GM23338 (cell line): Measurements from ENCODE around the gene IL7R. TPM values are rescaled to one million over a fixed set of nuclear protein-coding genes. Genes with fewer than 3 reads are reported as not detected.

Source experiments
- ATAC-seq: fragments of 200-7000 bp; cut with Tn5 transposase; 3 replicates; pipeline ENCODE4 v1.9.1; 2020
- DNase-seq: peaks from one replicate; pipeline ENCODE4 v3.0.0-alpha.2; 2015; ENCODE audit warnings: low spot score
- H2AFZ ChIP-seq: fragments of 200-600 bp; sonication (generic); 2 replicates; pipeline ENCODE4 v1.8.0; 2016; ENCODE audit warnings: antibody characterized with exemption, mild to moderate bottlenecking, moderate library complexity
- H3F3A ChIP-seq: fragments of 200-600 bp; sonication (generic); replicated peaks from 2 replicates; pipeline ENCODE4 v1.8.0; 2017; ENCODE audit warnings: antibody characterized with exemption, mixed run types, low read depth
- H3K27ac ChIP-seq: fragments of 200-600 bp; sonication (generic); 2 replicates; pipeline ENCODE4 v1.6.1; 2016; ENCODE audit warnings: low read depth
- H3K27me3 ChIP-seq: fragments of 200-600 bp; sonication (generic); 2 replicates; pipeline ENCODE4 v1.8.0; 2016; ENCODE audit warnings: mild to moderate bottlenecking, mixed run types, moderate library complexity; ENCODE audit not compliant: insufficient read depth
- H3K36me3 ChIP-seq: fragments of 200-600 bp; sonication (generic); 2 replicates; pipeline ENCODE4 v1.8.0; 2016; ENCODE audit warnings: mild to moderate bottlenecking; ENCODE audit not compliant: insufficient read depth
- H3K4me1 ChIP-seq: fragments of 200-600 bp; sonication (generic); 2 replicates; pipeline ENCODE4 v1.8.0; 2016; ENCODE audit warnings: mild to moderate bottlenecking, moderate library complexity; ENCODE audit not compliant: insufficient read depth
- H3K4me2 ChIP-seq: fragments of 200-600 bp; sonication (generic); 2 replicates; pipeline ENCODE4 v1.7.1; 2017; ENCODE audit warnings: mixed run types
- H3K4me3 ChIP-seq: fragments of 200-600 bp; sonication (generic); 2 replicates; pipeline ENCODE4 v1.6.1; 2016; ENCODE audit warnings: mixed run types
- H3K79me2 ChIP-seq: fragments of 200-600 bp; sonication (generic); replicated peaks from 2 replicates; pipeline ENCODE4 v1.8.0; 2017; ENCODE audit warnings: mild to moderate bottlenecking; ENCODE audit not compliant: insufficient read depth
- H3K9me2 ChIP-seq: fragments of 200-600 bp; sonication (generic); 2 replicates; pipeline ENCODE4 v1.8.0; 2017; ENCODE audit not compliant: insufficient read depth
- H4K20me1 ChIP-seq: fragments of 200-600 bp; sonication (generic); replicated peaks from 2 replicates; pipeline ENCODE4 v1.8.0; 2017; ENCODE audit warnings: mild to moderate bottlenecking; ENCODE audit not compliant: insufficient read depth
- H3K27ac Mint-ChIP-seq: 2 replicates; pipeline ENCODE4 v1.8.0; 2020; ENCODE audit warnings: inconsistent platforms, mild to moderate bottlenecking, moderate library complexity, mixed read lengths
- H3K27me3 Mint-ChIP-seq: 3 replicates; pipeline ENCODE4 v1.8.0; 2022; ENCODE audit warnings: low read depth, mild to moderate bottlenecking, moderate library complexity, mixed read lengths, inconsistent platforms; ENCODE audit not compliant: insufficient read depth, poor library complexity
- H3K36me3 Mint-ChIP-seq: 3 replicates; pipeline ENCODE4 v1.8.0; 2021; ENCODE audit warnings: low read depth, mild to moderate bottlenecking, inconsistent platforms, moderate library complexity, mixed read lengths
- H3K4me1 Mint-ChIP-seq: 3 replicates; pipeline ENCODE4 v1.8.0; 2020; ENCODE audit warnings: mild to moderate bottlenecking, inconsistent platforms, mixed read lengths
- H3K4me3 Mint-ChIP-seq: 3 replicates; pipeline ENCODE4 v1.8.0; 2021; ENCODE audit warnings: moderate library complexity, mild to moderate bottlenecking, inconsistent platforms, mixed read lengths
- H3K9me3 Mint-ChIP-seq: 3 replicates; pipeline ENCODE4 v1.8.0; 2020; ENCODE audit warnings: moderate library complexity, mild to moderate bottlenecking, inconsistent platforms, mixed read lengths
- CREB1 ChIP-seq: fragments of 250-450 bp; sonication (Bioruptor Pico); IDR thresholded peaks from 2 replicates; pipeline ENCODE4 v1.5.0; 2020; ENCODE audit warnings: low read depth, mild to moderate bottlenecking, moderate library complexity
- EZH2 ChIP-seq: fragments of 200-600 bp; sonication (generic); IDR thresholded peaks from one replicate; pipeline ENCODE4 v1.8.0; 2017; ENCODE audit warnings: antibody characterized with exemption, mild to moderate bottlenecking, low read depth; ENCODE audit not compliant: unreplicated experiment
- EZH2phosphoT487 ChIP-seq: fragments of 200-600 bp; sonication (generic); IDR thresholded peaks from one replicate; pipeline ENCODE4 v1.8.1; 2018; ENCODE audit warnings: antibody characterized with exemption; ENCODE audit not compliant: unreplicated experiment
- NANOG ChIP-seq: IDR thresholded peaks from 2 replicates; pipeline ENCODE4 v1.6.1; 2016; ENCODE audit warnings: antibody characterized with exemption, borderline replicate concordance
- POLR2AphosphoS5 ChIP-seq: IDR thresholded peaks from 2 replicates; pipeline ENCODE4 v1.6.1; 2016; ENCODE audit warnings: antibody characterized with exemption, low read depth
- STAT1 ChIP-seq: IDR thresholded peaks from one replicate; pipeline ENCODE4 v1.6.1; 2016; ENCODE audit warnings: antibody characterized with exemption; ENCODE audit not compliant: unreplicated experiment
- ZNF114 ChIP-seq: fragments of 250-450 bp; sonication (Bioruptor Pico); IDR thresholded peaks from 2 replicates; pipeline ENCODE4 v1.5.0; 2020; ENCODE audit warnings: mild to moderate bottlenecking, moderate library complexity
- polyA plus RNA-seq: library from polyadenylated mRNA; unstranded; fragments of >200 nt; fragmentation: Nextera tagmentation; extraction: Ambion mirVana; gene quantifications from 2 replicates; pipeline ENCODE4 v1.2.1, GENCODE V29; 2016
- total RNA-seq: library from RNA; depleted of rRNA; stranded (reverse); fragments of >200 nt; shearing (Covaris generic); gene quantifications from 2 replicates; pipeline ENCODE4 v1.2.3, GENCODE V29; 2014
- TF ChIP-seq, protein P1 (sequence below): IDR thresholded peaks from one replicate; pipeline ENCODE4 v1.6.1; 2018; ENCODE audit warnings: antibody characterized with exemption; ENCODE audit not compliant: unreplicated experiment

The IL7R gene
- total and polyA plus RNA-seq, 2 experiments from 2014 or later = not detected

DNA sequence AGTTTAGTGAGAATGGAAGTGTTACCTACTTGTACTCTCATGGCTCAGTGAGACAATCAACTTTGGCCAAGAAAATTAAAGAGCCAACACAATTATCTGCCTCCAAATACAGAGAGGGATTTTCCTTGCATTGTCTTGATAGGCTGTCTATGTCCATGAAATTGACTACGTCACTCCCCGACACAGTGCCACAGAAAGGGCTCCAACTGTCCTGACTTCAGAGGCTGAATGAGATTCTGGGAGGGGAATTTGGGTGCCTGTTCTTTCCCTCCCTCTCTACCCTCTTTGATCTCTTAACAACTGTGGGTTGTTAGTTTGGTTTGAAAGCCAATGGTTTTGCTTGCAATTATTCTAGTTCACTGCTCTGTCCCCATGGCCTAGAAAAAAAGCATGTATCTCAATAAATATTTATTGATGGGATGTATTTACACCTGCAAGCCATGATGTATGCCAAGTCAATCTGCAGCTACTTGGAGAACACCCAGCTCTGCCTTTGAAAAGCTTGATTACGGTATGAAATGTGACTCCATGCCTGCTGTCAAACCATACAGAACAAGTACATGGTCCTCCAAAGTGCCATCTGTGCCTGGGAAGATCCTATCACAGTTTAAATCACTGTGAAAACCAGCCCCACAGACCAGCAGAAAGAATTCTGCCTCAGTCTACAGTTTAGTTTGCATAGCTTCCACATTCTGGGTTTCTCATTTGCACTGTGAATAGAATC is 44.4 kb downstream of the IL7R start:
- Histone ChIP-seq H3K27me3 (no peaks in the 10 kb centered on the region), H3K27ac (no peak overlapping the region), H3K4me1 (no peaks in the 10 kb centered on the region), H4K20me1 (no peaks in the 10 kb centered on the region), H3K4me2 (no peak overlapping the region), H3K4me3 (no peak overlapping the region), H3F3A (no peaks in the 10 kb centered on the region), H3K36me3 (no peaks in the 10 kb centered on the region), H3K79me2 (no peaks in the 10 kb centered on the region), H2AFZ (no peak overlapping the region), H3K9me2 (0 out of 2 replicates have a peak, but pooled peaks cover under 1% of the 10 kb centered on the region)
- H3K27me3 Mint-ChIP-seq = no peaks in the 10 kb centered on the region
- peaks cover 3% of the 10 kb centered on the region; the same call in 1 of the 3 replicates for H3K4me1 Mint-ChIP-seq
- H3K27ac Mint-ChIP-seq = no peak overlapping the region
- no peak for DNase-seq
- TF ChIP-seq ZNF114 (no peak), POLR2AphosphoS5 (no peak)
- ATAC-seq = no peak
- peaks cover 9% of the 10 kb centered on the region; the same call in 2 of the 3 replicates for H3K9me3 Mint-ChIP-seq
- no peak overlapping the region for H3K4me3 Mint-ChIP-seq
- no peaks in the 10 kb centered on the region for H3K36me3 Mint-ChIP-seq

DNA sequence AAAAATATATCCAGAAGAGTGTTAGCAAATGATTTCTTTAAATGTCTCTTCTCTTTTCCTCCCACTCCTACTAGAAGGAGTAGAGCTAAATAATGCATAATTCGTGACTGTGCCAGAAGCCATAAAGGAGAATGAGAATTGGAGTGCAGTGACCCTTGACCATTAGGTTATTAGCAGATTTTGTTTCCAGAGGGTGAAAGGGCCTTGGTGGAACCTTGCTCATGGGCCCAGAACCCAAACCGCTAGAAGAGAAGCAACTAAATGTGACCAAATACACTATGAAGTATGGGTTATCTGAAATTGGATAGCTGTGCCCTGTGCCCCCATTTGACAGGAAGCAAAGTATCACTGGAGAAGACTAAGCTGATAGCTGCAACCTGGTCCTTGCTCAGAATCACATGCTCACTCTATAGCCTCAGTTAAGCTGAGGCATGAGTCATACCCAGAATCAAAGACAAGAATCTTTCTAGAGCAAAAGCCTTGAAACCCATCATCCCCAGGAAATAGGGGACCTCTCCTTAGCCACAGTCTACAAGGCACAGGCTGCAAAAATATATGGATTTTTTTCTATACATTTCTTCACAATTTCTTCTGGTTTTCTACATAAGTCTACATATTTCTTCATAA is 45.5 kb downstream of the IL7R start:
- Mint-ChIP-seq H3K4me3 (no peak overlapping the region), H3K27me3 (no peaks in the 10 kb centered on the region), H3K27ac (no peak overlapping the region), H3K9me3 (peaks cover 9% of the 10 kb centered on the region; the same call in 2 of the 3 replicates), H3K36me3 (no peaks in the 10 kb centered on the region), H3K4me1 (peaks cover 3% of the 10 kb centered on the region; the same call in 1 of the 3 replicates)
- Histone ChIP-seq H3K79me2 (no peaks in the 10 kb centered on the region), H3K36me3 (no peaks in the 10 kb centered on the region), H3K4me1 (no peaks in the 10 kb centered on the region), H3K4me3 (no peak overlapping the region), H3K4me2 (no peak overlapping the region), H3F3A (no peaks in the 10 kb centered on the region), H2AFZ (no peak overlapping the region), H4K20me1 (no peaks in the 10 kb centered on the region), H3K27ac (no peak overlapping the region), H3K9me2 (peaks cover 5% of the 10 kb centered on the region; the same call in 1 of the 2 replicates), H3K27me3 (no peaks in the 10 kb centered on the region)
- ATAC-seq (no peak), DNase-seq (no peak)
- TF ChIP-seq, protein P1, sequence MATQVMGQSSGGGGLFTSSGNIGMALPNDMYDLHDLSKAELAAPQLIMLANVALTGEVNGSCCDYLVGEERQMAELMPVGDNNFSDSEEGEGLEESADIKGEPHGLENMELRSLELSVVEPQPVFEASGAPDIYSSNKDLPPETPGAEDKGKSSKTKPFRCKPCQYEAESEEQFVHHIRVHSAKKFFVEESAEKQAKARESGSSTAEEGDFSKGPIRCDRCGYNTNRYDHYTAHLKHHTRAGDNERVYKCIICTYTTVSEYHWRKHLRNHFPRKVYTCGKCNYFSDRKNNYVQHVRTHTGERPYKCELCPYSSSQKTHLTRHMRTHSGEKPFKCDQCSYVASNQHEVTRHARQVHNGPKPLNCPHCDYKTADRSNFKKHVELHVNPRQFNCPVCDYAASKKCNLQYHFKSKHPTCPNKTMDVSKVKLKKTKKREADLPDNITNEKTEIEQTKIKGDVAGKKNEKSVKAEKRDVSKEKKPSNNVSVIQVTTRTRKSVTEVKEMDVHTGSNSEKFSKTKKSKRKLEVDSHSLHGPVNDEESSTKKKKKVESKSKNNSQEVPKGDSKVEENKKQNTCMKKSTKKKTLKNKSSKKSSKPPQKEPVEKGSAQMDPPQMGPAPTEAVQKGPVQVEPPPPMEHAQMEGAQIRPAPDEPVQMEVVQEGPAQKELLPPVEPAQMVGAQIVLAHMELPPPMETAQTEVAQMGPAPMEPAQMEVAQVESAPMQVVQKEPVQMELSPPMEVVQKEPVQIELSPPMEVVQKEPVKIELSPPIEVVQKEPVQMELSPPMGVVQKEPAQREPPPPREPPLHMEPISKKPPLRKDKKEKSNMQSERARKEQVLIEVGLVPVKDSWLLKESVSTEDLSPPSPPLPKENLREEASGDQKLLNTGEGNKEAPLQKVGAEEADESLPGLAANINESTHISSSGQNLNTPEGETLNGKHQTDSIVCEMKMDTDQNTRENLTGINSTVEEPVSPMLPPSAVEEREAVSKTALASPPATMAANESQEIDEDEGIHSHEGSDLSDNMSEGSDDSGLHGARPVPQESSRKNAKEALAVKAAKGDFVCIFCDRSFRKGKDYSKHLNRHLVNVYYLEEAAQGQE = no peak
- TF ChIP-seq CREB1 (CRISPR knock-in tag) (no peak), NANOG (no peak), EZH2 (no peak), EZH2phosphoT487 (no peak), POLR2AphosphoS5 (no peak), STAT1 (no peak)
